ENCODE results near the gene XPR1.

XPR1 gene

DNA sequence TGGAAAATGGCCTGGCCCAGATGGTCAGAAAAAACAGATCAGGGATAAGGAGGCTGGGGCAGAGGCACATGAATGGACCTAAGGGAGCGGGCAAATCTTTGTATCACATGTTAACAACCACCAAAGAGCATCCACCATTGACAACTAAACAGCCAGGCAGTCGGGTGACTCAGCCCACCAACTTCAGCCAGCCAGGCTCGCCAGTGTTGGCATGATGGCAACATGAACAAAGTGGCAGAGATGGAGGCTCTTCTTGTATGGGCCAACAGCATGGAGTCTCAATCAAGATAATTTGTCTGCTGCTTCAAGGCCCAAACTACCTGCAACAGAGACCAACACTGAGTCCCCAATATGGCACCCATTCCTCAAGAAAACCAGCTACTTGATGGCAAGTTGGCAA, 264.3 kb downstream of the XPR1 start:
- no peak for DNase-seq

DNA sequence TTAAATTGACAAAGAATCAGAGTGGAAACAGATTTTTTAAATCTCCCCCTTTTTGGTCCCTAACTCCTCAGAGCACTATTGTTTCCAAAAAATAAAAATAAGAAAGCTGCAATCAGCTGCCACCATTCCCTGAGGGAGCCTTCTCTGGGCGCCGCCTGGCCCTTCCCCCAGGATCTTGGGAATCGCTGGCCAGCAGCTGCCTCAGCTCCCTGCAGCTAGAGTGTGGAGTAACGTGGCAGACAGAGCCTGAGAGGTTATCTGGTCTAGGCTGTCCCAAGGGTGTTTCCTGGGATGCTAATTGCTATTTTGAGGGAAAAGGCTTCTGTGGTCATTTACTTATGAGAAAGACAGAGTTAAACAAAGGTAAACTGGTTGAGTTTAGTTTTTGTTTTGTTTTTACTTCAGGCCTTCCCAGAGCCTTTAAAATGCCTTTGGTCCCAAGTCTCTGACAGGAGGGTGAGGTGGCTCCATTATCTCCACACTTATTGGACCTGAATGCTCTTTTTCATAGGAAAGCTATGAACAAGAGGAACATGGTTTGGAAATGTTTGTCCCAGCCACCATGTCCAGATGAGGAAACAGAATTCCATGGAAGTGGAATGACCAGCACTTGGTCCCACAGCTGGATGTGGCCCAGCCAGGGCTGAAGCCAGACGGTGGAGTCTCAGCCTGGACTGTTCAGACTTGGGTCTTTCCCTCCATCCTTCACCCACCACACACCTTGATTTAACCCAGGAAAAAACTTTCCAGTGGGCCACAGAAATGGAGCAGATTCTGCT, 266.8 kb downstream of the XPR1 start:
- DNase-seq: no peak

- DNase-seq: no peak
Observed at GRCh38 chr1:180899262-180899661, 267.4 kb downstream of the XPR1 start.

- no peak for DNase-seq
Observed at GRCh38 chr1:180901076-180901990, 269.5 kb downstream of the XPR1 start.

DNA sequence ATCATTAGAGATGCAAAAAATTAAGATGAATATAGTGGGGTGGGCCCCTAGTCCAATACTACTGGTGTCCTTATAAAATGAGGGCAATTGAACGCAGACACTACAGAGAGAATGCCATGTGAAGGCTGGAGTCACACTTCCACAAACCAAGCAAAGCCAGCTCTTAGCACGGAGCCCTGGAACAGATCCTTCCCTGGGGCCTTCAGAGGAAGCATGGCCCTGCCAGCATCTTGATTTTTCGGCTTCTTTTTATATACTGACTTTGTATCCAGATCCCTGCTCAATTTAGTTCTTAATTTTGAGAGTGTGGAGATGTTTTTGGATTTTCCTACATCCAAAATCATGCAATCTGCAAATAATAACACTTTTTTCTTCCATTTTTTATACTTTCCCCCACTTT, 270.7 kb downstream of the XPR1 start:
- no peak for DNase-seq

GRCh38 chr1:180905927-180906326, 274.1 kb downstream of the XPR1 start:
- DNase-seq: no peak

- DNase-seq: no peak
Observed at GRCh38 chr1:180906511-180906910, 274.7 kb downstream of the XPR1 start.

DNA sequence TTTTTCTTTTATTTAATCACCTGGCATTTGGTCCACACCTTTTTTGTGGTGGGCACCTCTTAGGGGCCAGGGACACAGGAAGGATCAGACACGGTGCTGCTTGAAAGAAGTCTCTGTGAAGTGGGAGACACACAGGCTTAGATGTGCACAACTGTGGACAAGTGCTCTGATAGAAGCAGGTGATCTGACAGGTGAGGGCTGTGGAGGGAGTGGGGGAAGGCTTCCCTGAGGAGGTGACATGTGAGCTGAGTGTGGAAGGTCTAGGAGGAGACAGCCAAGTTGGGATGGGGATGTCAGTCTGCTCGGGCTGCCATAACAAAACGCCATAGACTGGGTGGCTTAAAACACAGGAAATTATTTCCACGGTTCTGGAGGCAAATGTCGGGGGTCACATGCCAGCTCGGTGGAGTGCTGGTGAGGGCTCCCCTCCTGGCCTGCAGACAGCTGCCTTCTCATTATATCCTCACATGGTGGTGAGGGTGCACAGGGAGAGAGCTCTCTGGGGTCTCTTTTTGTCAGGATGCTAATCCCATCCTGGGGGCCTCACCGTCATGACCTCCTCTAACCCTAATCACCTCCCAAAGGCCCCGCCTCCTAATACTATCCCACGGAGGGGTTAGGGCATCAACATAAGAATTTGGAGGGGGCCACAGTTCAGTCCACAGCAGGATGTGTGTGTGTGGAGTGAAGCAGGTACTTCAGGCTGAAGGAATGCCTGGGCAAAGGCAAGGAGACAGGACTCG, 275.7 kb downstream of the XPR1 start:
- no peak for DNase-seq

- DNase-seq: no peak
Observed at GRCh38 chr1:180908074-180908765, 276.4 kb downstream of the XPR1 start.

- DNase-seq: no peak
Observed at GRCh38 chr1:180909005-180909414, 277.2 kb downstream of the XPR1 start.

GRCh38 chr1:180909462-180909976, 277.7 kb downstream of the XPR1 start:
- DNase-seq: no peak

DNA sequence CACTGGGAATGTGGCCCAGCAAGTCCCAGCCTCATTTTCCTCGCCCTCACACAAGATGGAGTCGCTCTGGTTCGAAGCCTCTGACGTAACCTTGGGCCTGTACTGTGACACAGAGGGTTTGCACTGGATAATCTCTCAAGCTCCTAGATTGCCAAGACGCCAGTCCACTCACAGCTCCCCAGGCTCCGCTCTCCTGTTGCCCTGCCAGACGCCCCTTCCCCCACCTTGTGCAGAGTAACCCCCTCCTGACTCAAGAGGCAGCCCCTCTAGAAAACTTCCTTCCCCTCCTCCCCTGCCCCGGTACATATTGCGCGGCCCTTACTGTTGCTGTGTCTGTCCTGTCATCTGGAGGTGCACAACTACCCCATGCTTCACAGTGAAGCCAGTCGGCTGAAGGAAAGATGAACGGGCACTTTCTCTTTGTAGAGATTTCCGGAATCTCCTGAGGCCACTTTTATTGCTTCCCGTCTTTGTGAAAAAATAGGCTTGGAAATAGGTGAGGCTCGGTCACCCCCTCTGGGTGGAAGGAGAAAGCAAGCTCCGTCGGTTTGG, 279.9 kb downstream of the XPR1 start:
- DNase-seq: no peak

DNA sequence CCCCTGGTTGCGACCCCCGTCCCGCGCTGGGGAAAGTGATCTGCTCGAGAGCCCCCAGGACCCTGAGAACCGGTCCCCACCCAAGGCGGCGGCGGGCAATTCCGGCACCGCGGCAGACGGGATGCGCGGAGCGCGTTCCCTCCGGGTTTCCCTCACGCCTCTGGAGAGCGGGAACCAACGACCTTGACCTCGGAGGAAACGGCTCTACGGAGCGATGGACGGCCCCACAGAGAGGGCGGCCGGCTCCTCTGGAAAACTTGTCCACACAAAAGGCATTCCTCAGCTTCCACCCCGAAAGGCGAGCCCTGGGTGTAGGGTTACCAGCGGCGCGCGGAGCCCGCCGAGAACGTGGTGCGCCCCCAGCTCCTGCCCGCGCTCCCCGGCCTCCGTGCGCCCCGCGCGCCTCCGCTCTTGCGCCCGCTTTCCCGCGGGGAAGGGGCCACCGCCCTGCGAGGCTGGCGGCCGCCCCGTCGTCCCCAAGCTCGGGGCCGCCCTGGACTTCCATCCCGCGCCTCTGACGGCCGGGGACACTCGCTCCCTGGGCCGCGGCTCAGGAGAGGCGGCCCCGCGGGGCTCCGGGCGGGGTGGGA, 280.5 kb downstream of the XPR1 start:
- DNase-seq: no peak

DNA sequence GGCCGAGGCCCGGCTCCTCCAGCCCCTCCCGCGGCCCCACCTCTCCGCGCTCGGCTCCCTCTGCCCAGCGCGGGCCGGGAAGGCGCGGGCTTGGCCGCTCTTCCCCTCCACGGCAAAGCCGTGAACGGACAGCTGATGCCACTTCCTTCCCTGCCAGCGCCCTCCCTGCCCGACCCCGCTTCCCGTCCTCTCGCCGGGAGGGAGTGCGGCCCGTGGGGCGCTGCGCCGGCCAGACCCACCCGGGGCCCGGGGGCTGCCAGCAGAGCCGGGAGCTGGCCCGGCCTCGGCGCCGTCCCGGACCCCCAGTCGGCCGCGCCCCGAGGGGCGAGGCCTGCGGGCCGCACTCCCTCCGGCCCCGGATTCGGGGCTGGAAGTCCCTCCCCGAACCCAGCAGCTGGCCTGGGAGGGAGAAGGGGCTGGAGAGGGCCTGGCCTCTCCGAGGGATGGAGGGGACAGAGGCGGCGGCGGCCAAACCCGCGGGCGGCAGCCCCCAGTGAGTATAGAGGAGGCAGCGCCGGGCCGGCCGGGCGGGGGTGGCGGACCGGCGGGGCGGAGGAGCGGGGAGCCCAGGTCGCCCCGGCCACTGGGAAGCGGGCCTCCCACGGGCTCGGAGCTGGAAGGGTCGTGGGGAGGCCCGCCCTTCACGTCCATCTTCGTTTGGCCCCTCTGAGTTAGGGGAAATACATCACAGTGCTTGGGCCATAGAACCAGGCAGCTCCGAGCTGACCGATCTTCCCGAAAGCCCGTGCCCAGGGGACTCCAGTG, 281.2 kb downstream of the XPR1 start, which contains the start of gene KIAA1614:
Gene KIAA1614 (plus strand): TSS at position 97 of the 765 bp plus-strand sequence. CDS start 347 bp downstream, at position 444.
- DNase-seq: no peak

DNA sequence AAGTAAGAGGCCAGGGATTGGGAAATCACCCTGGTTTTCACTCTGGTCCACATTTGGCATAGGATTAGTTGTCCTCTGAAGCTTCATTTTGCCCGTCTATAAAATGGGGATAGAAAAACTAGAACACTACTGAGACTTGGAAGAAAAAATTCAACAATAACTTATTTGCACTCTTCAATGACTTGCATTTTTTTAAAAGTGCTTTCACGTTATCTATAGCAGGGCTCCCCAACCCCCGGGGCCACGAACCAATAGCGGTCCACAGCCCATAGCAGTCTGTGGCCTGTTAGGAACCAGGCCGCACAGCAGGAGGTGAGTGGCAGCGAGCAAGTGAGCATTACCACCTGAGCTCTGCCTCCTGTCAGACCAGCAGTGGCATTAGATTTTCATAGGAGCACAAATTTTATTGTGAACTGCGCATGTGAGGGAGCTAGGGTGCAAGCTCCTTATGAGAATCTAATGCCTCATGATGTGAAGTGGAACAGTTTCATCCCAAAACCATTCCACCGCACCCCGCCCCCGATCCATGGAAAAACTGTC, 283.7 kb downstream of the XPR1 start:
- DNase-seq: no peak

- DNase-seq: no peak
Observed at GRCh38 chr1:180916012-180916770, 284.4 kb downstream of the XPR1 start.

DNA sequence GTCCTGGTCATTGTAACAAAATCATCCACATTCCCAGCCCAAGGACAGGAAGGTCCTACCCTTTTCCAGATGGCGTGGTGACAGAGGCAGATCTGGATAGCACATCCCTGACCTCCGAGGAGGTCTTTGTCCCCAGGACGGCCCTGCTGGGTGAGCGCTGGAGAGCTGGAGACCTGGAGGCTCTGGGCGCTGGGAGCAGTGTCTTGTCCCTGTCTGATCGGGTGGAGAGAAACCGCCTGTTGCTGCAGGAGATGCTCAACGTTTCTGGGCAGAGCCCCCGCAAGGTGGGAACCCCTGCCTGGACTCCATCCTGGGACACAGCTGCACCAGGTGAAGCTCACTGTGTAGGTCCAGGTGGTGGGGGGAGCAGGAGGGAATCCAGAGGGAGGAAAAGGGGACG, 284.9 kb downstream of the XPR1 start:
- DNase-seq: no peak

DNA sequence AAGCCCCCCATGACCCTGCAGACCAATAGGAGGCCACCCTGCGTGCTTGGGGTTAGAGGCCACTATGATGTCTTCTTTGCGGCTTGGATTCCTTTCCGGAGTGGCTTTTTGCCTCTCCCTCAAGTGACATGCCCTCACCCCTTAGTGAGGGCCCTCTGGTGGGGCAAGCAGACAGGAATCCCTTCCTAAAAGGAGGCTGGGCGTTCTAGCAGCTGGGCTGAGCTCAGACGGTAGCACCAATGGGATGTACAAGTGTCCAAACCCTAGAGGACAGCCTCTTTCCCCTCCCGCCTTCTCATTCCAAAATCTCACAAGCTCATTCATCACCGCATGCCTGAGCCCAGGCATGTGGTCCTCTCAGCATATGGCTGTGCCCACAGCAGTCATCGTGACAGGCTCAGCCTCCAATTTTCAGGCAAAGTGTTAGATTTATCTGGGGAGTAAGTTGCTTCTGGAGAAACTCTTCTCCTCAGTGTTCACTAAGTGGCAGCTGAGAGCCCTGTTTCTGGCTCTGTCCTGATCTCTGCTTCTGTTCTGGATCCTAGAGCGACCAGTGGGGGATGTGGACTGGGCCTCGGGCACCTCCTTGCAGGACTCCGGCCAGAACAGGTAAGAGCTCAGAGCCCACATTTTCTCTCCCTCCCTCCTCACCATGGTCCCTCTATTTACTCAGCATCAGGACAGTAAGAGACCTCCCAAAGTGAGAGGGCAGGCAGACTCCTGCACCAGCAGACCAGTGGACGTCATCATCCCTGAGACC, 285.7 kb downstream of the XPR1 start:
- no peak for DNase-seq

- no peak for DNase-seq
Observed at GRCh38 chr1:180918519-180918918, 286.7 kb downstream of the XPR1 start.

Measured in NCI-H1436 (cell line).